Activated CD4-positive, alpha-beta memory T cell treated with anti-CD3 and anti-CD28 coated beads, Interleukin-2, amount 10 ng/mL, durations not matched to agents 7 days and 5 days (primary cell): ENCODE results near the gene PPFIA1. TPM values are rescaled to one million over a fixed set of nuclear protein-coding genes. Genes with fewer than 3 reads are reported as not detected.
"Not testable (repeated sequence)": the region's sequence is repeated elsewhere in the genome, so short reads cannot be mapped to it uniquely, and the experiment has no call there.

Source experiments
- CTCF ChIA-PET: fragments of 350-600 bp; sonication (Branson Sonifier 250); formaldehyde crosslinking; loops from one replicate; lab custom pipeline; 2021; ENCODE audit warnings: antibody characterized with exemption, inconsistent platforms; lab: Charles Lee
- POLR2A ChIA-PET: fragments of 350-600 bp; sonication (Branson Sonifier 250); formaldehyde crosslinking; loops from one replicate; lab custom pipeline; 2021; ENCODE audit warnings: antibody characterized with exemption; lab: Charles Lee
- DNase-seq: peaks from one replicate; pipeline ENCODE4 v3.0.0-alpha.2; 2020
- H3K27ac Mint-ChIP-seq: one replicate; pipeline ENCODE4 v1.8.0; 2021; ENCODE audit warnings: mild to moderate bottlenecking, mixed read lengths
- H3K27me3 Mint-ChIP-seq: one replicate; pipeline ENCODE4 v1.8.0; 2021; ENCODE audit warnings: mixed read lengths
- H3K36me3 Mint-ChIP-seq: one replicate; pipeline ENCODE4 v1.8.0; 2021; ENCODE audit warnings: low read depth, mixed read lengths
- H3K4me1 Mint-ChIP-seq: one replicate; pipeline ENCODE4 v1.8.0; 2021; ENCODE audit warnings: mixed read lengths
- H3K4me3 Mint-ChIP-seq: one replicate; pipeline ENCODE4 v1.8.0; 2021; ENCODE audit warnings: mild to moderate bottlenecking, mixed read lengths
- H3K9me3 Mint-ChIP-seq: one replicate; pipeline ENCODE4 v1.8.0; 2021; ENCODE audit warnings: mixed read lengths
- total RNA-seq, 2 experiments: library from RNA; stranded (reverse); gene quantifications; one replicate each; pipeline ENCODE4 v1.2.3, GENCODE V29; 2021

The PPFIA1 gene
- total RNA-seq, 2 experiments from 2014 or later = 22.5 to 23.8 TPM

DNA sequence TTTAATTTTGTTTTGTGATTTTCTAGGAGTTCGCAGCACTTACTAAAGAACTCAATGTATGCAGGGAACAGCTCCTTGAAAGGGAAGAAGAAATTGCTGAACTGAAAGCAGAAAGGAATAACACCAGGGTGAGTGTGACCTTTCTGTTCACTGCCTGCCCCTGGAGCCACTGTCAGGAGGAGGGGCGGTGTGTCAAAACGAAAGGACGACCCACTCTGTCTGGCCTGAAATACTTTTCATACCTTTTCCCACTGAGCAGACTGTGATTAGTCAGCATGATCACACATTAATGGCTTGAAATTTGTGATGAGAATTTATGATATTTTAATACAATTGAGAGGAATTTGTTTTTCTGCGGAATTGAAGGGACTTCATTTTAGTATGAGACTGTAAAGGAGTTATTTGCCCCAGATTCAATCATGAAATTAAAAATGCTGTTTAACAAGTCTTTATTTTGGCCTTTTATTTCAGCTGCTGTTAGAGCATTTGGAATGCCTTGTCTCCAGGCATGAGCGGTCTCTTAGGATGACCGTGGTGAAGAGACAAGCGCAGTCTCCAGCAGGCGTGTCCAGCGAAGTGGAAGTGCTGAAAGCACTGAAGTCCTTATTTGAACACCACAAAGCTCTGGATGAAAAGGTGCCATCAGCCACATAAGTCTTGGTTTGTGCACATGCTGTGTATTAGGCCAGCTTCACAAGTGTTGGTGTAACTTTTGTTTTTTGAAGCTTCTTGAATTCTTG is 54.1 kb downstream of the PPFIA1 start:
- Mint-ChIP-seq H3K4me3 (no peak overlapping the region), H3K4me1 (peaks cover 12% of the 10 kb centered on the region), H3K9me3 (no peaks in the 10 kb centered on the region), H3K27me3 (no peaks in the 10 kb centered on the region), H3K27ac (no peak overlapping the region), H3K36me3 (peaks cover 32% of the 10 kb centered on the region)
- ChIA-PET CTCF (no interaction called here), POLR2A (no interaction called here)
- no peak for DNase-seq

DNA sequence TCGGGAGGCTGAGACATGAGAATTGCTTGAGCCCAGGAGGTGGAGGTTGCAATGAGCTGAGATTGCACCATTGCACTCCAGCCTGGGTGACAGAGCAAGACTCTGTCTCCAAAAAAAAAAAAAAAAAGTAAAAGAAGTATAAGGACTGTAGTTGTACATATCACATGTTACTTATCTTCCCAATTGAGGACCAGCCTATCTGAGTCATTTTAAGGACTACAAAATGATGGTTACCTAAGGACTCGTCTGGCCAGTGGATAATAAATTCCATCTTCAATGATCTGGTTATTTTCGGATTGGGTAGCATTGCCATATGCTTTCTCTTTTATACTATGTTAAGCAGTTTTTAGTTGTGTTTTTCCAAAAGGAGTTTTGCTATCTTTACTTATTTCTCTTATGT is 55.3 kb downstream of the PPFIA1 start:
- DNase-seq = no peak
- H3K4me3 Mint-ChIP-seq = no peak overlapping the region
- peaks cover 12% of the 10 kb centered on the region for H3K4me1 Mint-ChIP-seq
- peaks cover 38% of the 10 kb centered on the region for H3K36me3 Mint-ChIP-seq
- no peak overlapping the region for H3K27ac Mint-ChIP-seq
- ChIA-PET CTCF (no interaction called here), POLR2A (no interaction called here)
- H3K9me3 Mint-ChIP-seq = no peaks in the 10 kb centered on the region
- H3K27me3 Mint-ChIP-seq = no peaks in the 10 kb centered on the region

DNA sequence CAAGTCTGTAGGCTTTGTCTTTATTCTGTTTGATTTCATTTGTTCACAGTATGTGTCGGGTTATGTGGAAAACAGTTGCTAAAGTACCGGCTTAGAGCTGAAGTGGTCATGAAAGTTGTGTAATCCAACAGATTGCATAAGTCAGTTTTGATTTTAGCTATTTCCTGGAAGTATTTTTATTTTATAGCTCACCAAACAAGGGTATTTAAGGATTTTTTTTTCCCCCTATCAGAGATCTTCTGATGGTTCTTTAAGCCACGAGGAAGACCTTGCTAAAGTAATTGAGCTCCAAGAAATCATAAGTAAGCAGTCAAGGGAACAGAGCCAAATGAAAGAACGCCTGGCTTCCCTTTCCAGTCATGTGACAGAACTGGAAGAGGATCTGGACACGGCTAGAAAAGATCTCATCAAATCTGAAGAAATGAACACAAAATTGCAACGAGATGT is 55.9 kb downstream of the PPFIA1 start:
- ChIA-PET CTCF (no interaction called here), POLR2A (no interaction called here)
- no peaks in the 10 kb centered on the region for H3K27me3 Mint-ChIP-seq
- H3K9me3 Mint-ChIP-seq = no peaks in the 10 kb centered on the region
- H3K36me3 Mint-ChIP-seq = peaks cover 36% of the 10 kb centered on the region
- no peak for DNase-seq
- H3K27ac Mint-ChIP-seq = no peak overlapping the region
- H3K4me3 Mint-ChIP-seq = no peak overlapping the region
- peaks cover 12% of the 10 kb centered on the region for H3K4me1 Mint-ChIP-seq

DNA sequence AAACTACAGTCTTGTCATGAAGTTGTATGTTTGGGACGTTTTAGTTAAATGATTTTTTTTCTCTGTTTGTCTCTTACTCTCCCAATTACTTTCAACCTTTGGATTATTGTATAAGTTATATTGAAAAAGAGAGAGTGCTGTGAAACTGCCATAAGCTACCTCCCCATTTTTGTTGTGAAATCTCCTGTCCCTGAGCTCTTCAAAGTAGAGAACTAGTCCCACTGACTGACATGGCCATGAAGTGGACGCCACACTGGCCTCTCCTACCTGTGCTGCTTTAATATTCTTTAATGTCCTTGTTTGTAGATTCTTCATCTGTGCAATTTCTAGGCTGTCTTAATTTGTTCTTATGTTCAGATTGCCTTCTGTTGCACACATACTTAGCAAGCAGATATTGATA is 56.3 kb downstream of the PPFIA1 start:
- Mint-ChIP-seq H3K27ac (no peak overlapping the region), H3K27me3 (no peaks in the 10 kb centered on the region), H3K36me3 (peaks cover 38% of the 10 kb centered on the region), H3K4me3 (no peak overlapping the region), H3K9me3 (no peaks in the 10 kb centered on the region), H3K4me1 (peaks cover 12% of the 10 kb centered on the region)
- POLR2A ChIA-PET = no interaction called here
- no peak for DNase-seq
- CTCF ChIA-PET = no interaction called here

DNA sequence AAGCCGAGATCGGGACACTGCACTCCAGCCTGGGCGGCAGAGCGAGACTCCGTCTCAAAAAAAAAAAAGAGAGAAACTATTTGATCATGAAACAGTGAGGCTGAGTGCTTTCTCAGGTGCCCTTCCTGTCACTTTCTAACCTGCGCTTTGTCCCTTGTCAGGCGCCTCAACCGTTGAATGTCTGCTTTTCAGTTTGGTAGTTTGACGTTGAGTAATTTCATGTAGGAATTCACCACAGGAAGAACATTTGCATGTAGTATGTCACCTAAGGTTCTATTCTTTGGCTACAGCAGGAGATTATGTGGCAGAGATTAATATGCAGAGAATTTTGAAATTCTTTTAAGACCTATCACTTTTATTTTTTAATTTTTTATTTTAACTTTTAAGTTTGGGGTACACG is 57.2 kb downstream of the PPFIA1 start:
- Mint-ChIP-seq H3K27ac (no peak overlapping the region), H3K4me1 (peaks cover 12% of the 10 kb centered on the region), H3K27me3 (no peaks in the 10 kb centered on the region), H3K36me3 (peaks cover 42% of the 10 kb centered on the region), H3K4me3 (no peak overlapping the region), H3K9me3 (no peaks in the 10 kb centered on the region)
- POLR2A ChIA-PET = no interaction called here
- CTCF ChIA-PET = no interaction called here
- no peak for DNase-seq

DNA sequence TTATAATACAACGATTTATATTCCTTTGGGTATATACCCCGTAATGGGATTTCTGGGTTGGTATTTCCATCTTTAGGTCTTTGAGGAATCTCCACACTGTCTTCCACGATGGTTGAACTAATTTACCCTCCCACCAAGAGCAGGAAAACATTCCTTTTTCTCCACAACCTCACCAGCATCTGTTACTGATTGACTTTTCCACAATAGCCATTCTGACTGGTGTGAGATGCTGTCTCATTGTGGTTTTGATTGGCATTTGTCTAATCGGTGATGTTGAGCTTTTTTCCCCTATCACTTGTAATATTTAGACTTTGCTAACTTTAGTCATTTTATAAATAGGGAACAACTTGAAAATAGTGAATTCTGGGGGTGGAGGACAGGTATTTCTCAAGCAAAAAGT is 58.1 kb downstream of the PPFIA1 start:
- Mint-ChIP-seq H3K4me3 (no peak overlapping the region), H3K36me3 (peaks cover 50% of the 10 kb centered on the region), H3K4me1 (peaks cover 11% of the 10 kb centered on the region), H3K27me3 (no peaks in the 10 kb centered on the region), H3K27ac (no peak overlapping the region), H3K9me3 (no peaks in the 10 kb centered on the region)
- POLR2A ChIA-PET = no interaction called here
- CTCF ChIA-PET = no interaction called here
- no peak for DNase-seq

DNA sequence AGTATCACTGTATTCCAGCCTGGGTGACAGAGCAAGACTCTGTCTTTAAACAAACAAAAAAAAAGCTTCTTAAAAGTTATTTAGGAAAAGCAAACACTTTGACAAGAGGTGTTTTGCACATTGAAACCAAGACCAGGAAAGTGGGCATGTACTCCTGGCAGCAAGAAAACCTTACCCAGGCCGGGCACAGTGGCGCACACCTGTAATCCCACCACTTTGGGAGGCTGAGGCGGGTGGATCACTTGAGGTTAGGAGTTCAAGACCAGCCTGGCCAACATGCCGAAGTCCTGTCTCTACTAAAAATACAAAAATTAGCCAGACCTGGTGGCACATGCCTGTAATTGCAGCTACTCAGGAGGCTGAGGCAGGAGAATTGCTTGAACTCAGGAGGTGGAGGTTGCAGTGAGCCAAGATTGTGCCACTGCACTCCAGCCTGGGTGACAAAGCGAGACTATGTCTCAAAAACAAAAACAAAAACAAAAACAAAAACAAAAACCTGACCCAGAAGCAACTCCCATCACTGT is 60.9 kb downstream of the PPFIA1 start:
- H3K9me3 Mint-ChIP-seq, H3K27ac Mint-ChIP-seq, H3K27me3 Mint-ChIP-seq, DNase-seq, CTCF ChIA-PET, POLR2A ChIA-PET, H3K4me1 Mint-ChIP-seq, H3K4me3 Mint-ChIP-seq: not testable (repeated sequence)
- H3K36me3 Mint-ChIP-seq = peaks cover 53% of the 10 kb centered on the region

DNA sequence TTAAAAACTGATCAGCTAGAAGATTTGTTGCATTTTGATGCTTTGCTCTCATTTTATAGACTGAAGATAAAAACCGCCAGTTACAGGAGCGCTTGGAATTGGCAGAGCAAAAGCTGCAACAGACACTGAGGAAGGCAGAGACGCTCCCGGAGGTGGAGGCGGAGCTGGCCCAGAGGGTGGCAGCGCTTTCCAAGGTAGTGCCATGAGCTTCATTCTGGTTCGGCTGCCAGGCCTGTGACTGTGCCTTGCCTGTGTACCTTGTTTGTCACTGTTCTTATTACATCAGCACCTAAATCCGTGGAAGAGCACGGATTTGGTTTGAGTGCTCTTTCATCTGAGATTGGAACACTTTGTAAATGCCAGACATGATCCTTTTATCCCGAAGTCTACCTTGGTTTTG is 61.4 kb downstream of the PPFIA1 start:
- POLR2A ChIA-PET = no interaction called here

DNA sequence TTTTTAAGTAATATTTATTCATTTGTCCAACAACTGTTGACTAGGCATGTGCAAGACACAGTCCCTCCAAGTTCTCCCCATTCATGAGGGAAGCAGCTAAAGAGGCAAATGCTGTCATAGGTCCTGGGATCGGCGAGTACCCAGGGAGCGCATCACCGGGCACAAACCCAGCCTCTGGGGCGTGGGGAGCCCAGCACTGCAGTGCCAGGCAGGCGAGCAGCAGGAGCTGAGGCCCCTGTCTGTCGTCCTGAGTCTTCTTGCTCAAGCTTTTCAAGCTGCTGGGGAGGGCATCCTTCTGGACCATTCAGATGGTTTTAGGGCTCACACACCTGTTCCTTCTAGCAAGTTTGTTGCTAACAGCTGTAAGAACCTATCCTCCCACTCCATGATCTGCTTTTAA is 62.1 kb downstream of the PPFIA1 start:
- ChIA-PET CTCF (no interaction called here), POLR2A (interaction anchor here (1.4 kb wide), 1 partner anchor 17 kb away, joined by 3 read pairs; no protein-coding TSS in a partner anchor)

More for the DNA sequence above, 61.4 kb downstream of the PPFIA1 start:
- H3K9me3 Mint-ChIP-seq = no peaks in the 10 kb centered on the region
- no peak overlapping the region for H3K4me3 Mint-ChIP-seq
- H3K4me1 Mint-ChIP-seq = peaks cover 2% of the 10 kb centered on the region
- H3K27me3 Mint-ChIP-seq = no peaks in the 10 kb centered on the region
- DNase-seq = no peak
- no peak overlapping the region for H3K27ac Mint-ChIP-seq
- peaks cover 52% of the 10 kb centered on the region for H3K36me3 Mint-ChIP-seq
- CTCF ChIA-PET = no interaction called here

DNA sequence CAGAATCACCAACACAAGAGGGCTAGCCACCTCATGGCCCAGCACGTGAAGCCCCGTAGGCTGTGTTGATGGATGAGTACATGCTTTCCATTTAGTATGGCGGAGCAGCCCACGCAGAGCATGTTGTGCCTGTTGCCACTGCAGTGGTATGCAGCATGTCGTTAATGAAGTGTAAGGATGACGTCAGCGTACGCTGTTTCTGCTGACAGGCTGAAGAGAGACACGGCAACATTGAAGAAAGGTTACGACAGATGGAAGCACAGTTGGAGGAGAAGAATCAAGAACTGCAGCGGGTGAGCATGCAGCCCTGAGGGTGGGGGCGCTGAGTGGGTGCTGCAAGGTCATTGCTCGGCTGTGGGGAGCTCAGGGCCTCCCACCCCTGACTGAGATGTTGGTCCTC is 62.8 kb downstream of the PPFIA1 start:
- ChIA-PET POLR2A (interaction anchor here (1.4 kb wide), 1 partner anchor 18 kb away, joined by 3 read pairs; no protein-coding TSS in a partner anchor), CTCF (no interaction called here)
- Mint-ChIP-seq H3K4me3 (no peak overlapping the region), H3K4me1 (peaks cover under 1% of the 10 kb centered on the region), H3K27me3 (no peaks in the 10 kb centered on the region), H3K9me3 (no peaks in the 10 kb centered on the region), H3K36me3 (peaks cover 51% of the 10 kb centered on the region), H3K27ac (no peak overlapping the region)
- DNase-seq = no peak

More for the DNA sequence above, 62.1 kb downstream of the PPFIA1 start:
- Mint-ChIP-seq H3K4me3 (no peak overlapping the region), H3K4me1 (peaks cover 2% of the 10 kb centered on the region), H3K36me3 (peaks cover 52% of the 10 kb centered on the region), H3K27me3 (no peaks in the 10 kb centered on the region), H3K27ac (no peak overlapping the region), H3K9me3 (no peaks in the 10 kb centered on the region)
- no peak for DNase-seq

DNA sequence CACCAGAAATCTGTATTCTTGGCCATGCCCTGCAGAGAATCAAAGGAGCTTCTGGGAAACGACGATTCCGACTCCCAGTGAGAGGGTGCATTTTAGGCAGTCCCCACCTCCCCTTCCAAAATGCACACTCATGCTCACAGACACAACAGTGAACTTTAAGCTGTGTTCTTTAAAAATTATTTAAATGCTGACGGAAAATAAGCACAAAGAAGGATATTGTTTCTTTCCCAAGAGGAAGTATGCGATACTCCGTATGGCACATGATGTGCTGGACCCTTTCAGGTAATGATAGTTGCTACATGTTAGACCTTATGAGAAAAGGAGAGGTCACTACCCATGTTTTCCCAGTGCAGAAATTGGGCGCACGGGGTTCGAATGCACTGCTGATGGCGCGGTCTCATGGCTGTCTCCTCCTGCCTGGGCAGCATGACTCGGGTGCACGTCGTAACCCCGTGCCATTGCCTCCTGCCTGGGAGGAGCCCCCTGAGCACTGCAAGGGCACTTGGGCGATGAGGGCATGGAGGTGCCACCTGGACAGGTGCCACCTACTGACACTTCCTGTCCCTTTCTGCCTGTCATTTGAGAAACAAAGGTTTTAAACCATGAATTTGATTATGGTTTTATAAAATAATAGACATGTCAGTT is 64.0 kb downstream of the PPFIA1 start:
- Mint-ChIP-seq H3K4me1 (no peaks in the 10 kb centered on the region), H3K4me3 (no peak overlapping the region)
- POLR2A ChIA-PET = no interaction called here

DNA sequence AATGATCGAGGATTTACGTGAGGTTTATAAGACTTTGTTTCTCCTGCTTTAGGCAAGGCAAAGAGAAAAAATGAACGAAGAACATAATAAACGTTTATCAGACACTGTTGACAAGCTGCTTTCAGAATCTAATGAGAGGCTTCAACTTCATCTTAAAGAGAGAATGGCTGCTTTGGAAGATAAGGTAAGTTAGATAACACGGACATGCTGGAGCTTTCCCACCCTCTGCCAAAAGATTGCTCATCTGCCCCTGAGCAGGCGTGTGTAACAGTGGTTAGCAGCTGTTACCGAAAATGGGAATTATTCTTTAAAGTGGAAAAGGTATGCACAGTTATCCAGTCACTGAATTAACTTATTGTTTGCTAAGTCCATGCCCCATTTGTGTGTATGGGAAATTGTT is 65.0 kb downstream of the PPFIA1 start:
- H3K4me3 Mint-ChIP-seq = no peak overlapping the region
- ChIA-PET POLR2A (no interaction called here), CTCF (no interaction called here)
- no peak for DNase-seq
- no peaks in the 10 kb centered on the region for H3K9me3 Mint-ChIP-seq
- H3K27ac Mint-ChIP-seq = no peak overlapping the region
- no peaks in the 10 kb centered on the region for H3K4me1 Mint-ChIP-seq
- H3K36me3 Mint-ChIP-seq = peaks cover 44% of the 10 kb centered on the region
- no peaks in the 10 kb centered on the region for H3K27me3 Mint-ChIP-seq

More for the DNA sequence above, 64.0 kb downstream of the PPFIA1 start:
- no peak for DNase-seq
- no peaks in the 10 kb centered on the region for H3K27me3 Mint-ChIP-seq
- CTCF ChIA-PET = no interaction called here
- no peak overlapping the region for H3K27ac Mint-ChIP-seq
- peaks cover 51% of the 10 kb centered on the region for H3K36me3 Mint-ChIP-seq
- H3K9me3 Mint-ChIP-seq = no peaks in the 10 kb centered on the region

DNA sequence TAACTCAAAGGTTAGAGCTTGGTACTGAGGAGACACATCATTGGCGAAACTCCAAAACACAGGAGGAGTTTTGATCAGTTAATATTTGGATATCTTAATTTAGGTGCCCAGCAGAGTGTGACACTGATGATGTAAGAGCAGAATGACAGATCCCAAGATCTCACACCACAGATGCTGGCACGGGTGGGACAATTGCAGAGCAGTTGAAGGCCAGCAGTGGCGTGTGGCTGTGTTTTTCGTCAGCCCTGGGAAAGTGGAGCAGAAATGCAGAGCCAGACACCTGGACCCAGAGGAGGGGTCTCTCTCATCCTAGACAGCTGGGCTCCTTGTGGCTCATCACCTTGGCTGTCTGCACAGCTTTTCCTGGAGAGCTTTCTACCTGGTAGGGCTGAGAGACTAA is 68.1 kb downstream of the PPFIA1 start:
- ChIA-PET POLR2A (no interaction called here), CTCF (no interaction called here)
- DNase-seq = no peak
- Mint-ChIP-seq H3K36me3 (peaks cover 44% of the 10 kb centered on the region), H3K4me3 (no peak overlapping the region), H3K27me3 (no peaks in the 10 kb centered on the region), H3K27ac (no peak overlapping the region), H3K9me3 (no peaks in the 10 kb centered on the region), H3K4me1 (no peaks in the 10 kb centered on the region)
